Tibial nerve (tissue), 4 donors: ENCODE measurements around the gene EID3. TPM values are rescaled to one million over a fixed set of nuclear protein-coding genes. Genes with fewer than 3 reads are reported as not detected.

Source experiments
- DNase-seq, 2 donors: peaks; one replicate each; pipeline ENCODE4 v3.0.0-alpha.2; 2019; ENCODE audit warnings: low spot score in 2 of 2
- H3K27ac ChIP-seq, 4 donors: fragments of 200-600 bp; sonication (generic) in 3 of 4; one replicate each; pipeline ENCODE4 v1.5.1; 2017 to 2019; ENCODE audit warnings: mild to moderate bottlenecking in 1 of 4
- H3K27me3 ChIP-seq, 2 donors: fragments of 200-600 bp; sonication (generic) in 1 of 2; one replicate each; pipeline versions ENCODE4 v1.5.1 to v1.6.0; 2017 to 2019
- H3K36me3 ChIP-seq, 3 donors: fragments of 200-600 bp; sonication (generic); one replicate each; pipeline ENCODE4 v1.5.1; 2018 to 2019
- H3K4me1 ChIP-seq, 4 donors: fragments of 200-600 bp; sonication (generic) in 3 of 4; one replicate each; pipeline ENCODE4 v1.5.1; 2017 to 2019
- H3K4me3 ChIP-seq, 4 donors: fragments of 200-600 bp; sonication (generic) in 3 of 4; one replicate each; pipeline ENCODE4 v1.5.1; 2017 to 2019; ENCODE audit warnings: mild to moderate bottlenecking in 1 of 4, moderate library complexity in 1 of 4
- H3K9me3 ChIP-seq, 4 donors: fragments of 200-600 bp; sonication (generic) in 3 of 4; one replicate each; pipeline ENCODE4 v1.5.1; 2017 to 2019
- CTCF ChIP-seq, 5 experiments: fragments of 200-600 bp in 3 of 5; fragments of 450-650 bp in 2 of 5; sonication (generic) in 3 of 5; IDR thresholded peaks; one replicate each; pipeline ENCODE4 v1.5.1; 2016 to 2019; ENCODE audit warnings: antibody characterized with exemption in 5 of 5, mild to moderate bottlenecking in 3 of 5, moderate library complexity in 2 of 5
- EP300 ChIP-seq, 2 donors: sonication (generic); formaldehyde crosslinking; IDR thresholded peaks; one replicate each; pipeline ENCODE4 v1.6.1; 2017; ENCODE audit warnings: antibody characterized with exemption in 2 of 2, mild to moderate bottlenecking in 1 of 2
- POLR2A ChIP-seq, 2 donors: fragments of 450-650 bp; IDR thresholded peaks; one replicate each; pipeline ENCODE4 v1.6.1; 2017; ENCODE audit warnings: antibody characterized with exemption in 2 of 2, mild to moderate bottlenecking in 2 of 2, moderate library complexity in 2 of 2
- WGBS, 2 donors: methylation state at CpG; one replicate each; pipeline ENCODE4 v1.1.5; 2018; 5-methylcytosine and 5-hydroxymethylcytosine counted together
- total RNA-seq, 4 donors: library from RNA; depleted of rRNA; stranded (reverse); fragments of >200 nt; gene quantifications; one replicate each; pipeline ENCODE4 v1.1.0, GENCODE V29; 2016

EID3 gene
- total RNA-seq = 10 to 100 TPM in 2 of 4 donors, 1 to 10 TPM in 2; 9.6 to 13.2 (median 10.0) TPM

DNA sequence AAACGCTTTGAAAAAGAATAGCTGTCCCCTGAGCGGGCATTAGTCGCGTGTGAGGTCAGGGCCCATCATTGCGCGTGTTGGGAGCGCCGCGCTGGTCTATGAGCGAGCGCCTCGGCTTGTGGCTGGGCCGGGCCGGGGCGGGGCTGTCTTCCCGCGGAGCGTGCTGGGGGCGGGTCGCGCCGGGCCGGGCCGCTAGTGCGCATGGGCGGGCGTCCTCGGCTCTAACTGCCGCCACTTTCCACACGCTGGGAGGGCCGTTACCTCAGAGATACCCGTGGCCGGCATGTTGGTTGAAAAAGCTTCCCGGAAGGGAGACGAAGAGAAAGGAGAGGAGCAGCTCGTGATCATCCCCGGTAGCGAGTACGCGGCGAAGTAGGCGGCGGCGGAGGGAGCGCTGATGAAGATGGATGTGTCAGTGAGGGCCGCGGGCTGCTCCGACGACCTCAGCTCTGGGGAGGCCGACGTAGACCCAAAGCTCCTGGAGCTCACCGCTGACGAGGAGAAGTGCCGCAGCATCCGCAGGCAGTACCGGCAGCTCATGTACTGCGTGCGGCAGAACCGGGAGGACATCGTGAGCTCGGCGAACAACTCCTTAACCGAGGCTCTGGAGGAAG lies at the start of gene EID3:
TSS of gene EID3 (plus strand) at position 202 of the 614 bp plus-strand sequence. CDS start at position 398, 196 bp downstream.
- TF ChIP-seq EP300 (IDR thresholded peaks at IDR 0.05) (peak in 1 of 2 donors; percentile 59), POLR2A (IDR thresholded peaks at IDR 0.05) (peak in 1 of 2 donors; percentile 43), CTCF (IDR thresholded peaks at IDR 0.05) (no peak)
- H3K27ac ChIP-seq = peak within 1 kb of the TSS; percentile 11 to 73 (median 65)
- peaks cover 0 to 46% (median 16%) of the 10 kb centered on the region in 4 donors for H3K4me1 ChIP-seq
- no peaks in the 10 kb centered on the region for H3K9me3 ChIP-seq
- no peaks in the 10 kb centered on the region for H3K36me3 ChIP-seq
- H3K27me3 ChIP-seq = no peaks in the 10 kb centered on the region
- peak within 1 kb of the TSS; percentile 32 to 53 (median 46) for H3K4me3 ChIP-seq
- peak; percentile 65 to 71 for DNase-seq
- WGBS, 2 donors = 8 to 17% methylated on average over 58 to 61 of the region's 63 CpGs

DNA sequence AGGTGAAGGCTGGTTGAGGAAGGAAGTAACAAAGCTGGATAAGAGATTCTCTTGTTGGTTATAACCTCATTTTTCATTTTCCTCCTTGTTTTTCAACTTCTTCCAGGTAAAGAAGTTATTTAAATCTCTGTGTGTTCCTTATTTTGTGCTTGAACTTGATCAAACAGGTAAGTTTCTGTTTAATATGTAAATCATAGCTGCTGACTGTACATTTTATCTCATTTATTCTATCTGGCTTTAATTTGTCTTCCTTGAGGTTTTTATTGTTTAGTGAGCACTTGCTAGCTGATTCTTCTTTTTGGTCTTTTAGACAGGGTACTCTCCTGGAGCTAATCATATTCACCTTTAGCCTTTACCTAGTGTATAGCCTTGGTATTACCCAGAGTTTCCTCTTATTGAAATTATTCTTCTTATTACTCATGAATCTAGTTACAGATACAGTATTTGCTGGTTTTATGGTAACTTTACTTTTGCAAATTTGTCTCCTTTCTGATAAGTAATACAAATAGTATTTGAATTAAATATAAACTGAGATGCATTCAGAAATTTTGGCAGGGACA lies 45.5 kb upstream of the EID3 start:
- Histone ChIP-seq H3K4me3 (no peak overlapping the region), H3K36me3 (no peaks in the 10 kb centered on the region), H3K4me1 (no peaks in the 10 kb centered on the region), H3K27me3 (no peaks in the 10 kb centered on the region), H3K9me3 (no peaks in the 10 kb centered on the region), H3K27ac (no peak overlapping the region)
- no peak for TF ChIP-seq CTCF (IDR thresholded peaks at IDR 0.05)
- no peak for TF ChIP-seq POLR2A (IDR thresholded peaks at IDR 0.05)
- no peak for TF ChIP-seq EP300 (IDR thresholded peaks at IDR 0.05)
- no peak for DNase-seq

GRCh38 chr12:104258476-104259067 lies 45.0 kb upstream of the EID3 start:
- Histone ChIP-seq H3K9me3 (no peaks in the 10 kb centered on the region), H3K4me3 (no peak overlapping the region), H3K4me1 (no peaks in the 10 kb centered on the region), H3K27me3 (no peaks in the 10 kb centered on the region), H3K36me3 (no peaks in the 10 kb centered on the region), H3K27ac (no peak overlapping the region)
- DNase-seq = no peak
- WGBS, 2 donors = 85 to 86% methylated on average over 2 of the region's 2 CpGs
- TF ChIP-seq POLR2A (IDR thresholded peaks at IDR 0.05) = no peak
- TF ChIP-seq CTCF (IDR thresholded peaks at IDR 0.05) = no peak
- no peak for TF ChIP-seq EP300 (IDR thresholded peaks at IDR 0.05)

DNA sequence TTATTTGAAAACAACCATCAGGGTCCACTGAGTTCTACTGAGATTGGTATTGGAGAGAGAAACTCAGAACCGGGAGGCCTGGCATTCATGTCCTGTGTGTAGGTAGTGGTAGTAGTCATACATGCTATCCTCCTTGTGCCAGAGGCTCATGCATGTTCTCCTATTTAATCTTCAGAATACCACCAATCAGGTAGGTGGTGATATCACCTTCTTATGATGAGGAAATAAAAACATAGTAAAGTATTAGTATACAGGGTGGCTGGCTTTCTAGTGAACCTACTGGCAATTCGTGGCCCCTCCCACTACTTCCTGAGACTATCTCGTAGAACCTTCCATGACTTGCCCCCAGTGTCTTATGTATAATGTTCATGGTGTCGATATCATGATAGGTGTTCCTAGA lies 40.5 kb upstream of the EID3 start:
- 77 to 78% methylated on average over 4 of the region's 4 CpGs for WGBS, 2 donors
- H3K9me3 ChIP-seq = no peaks in the 10 kb centered on the region
- DNase-seq = no peak
- TF ChIP-seq POLR2A (IDR thresholded peaks at IDR 0.05) (no peak), CTCF (IDR thresholded peaks at IDR 0.05) (no peak), EP300 (IDR thresholded peaks at IDR 0.05) (no peak)
- no peaks in the 10 kb centered on the region for H3K4me1 ChIP-seq
- H3K36me3 ChIP-seq = no peaks in the 10 kb centered on the region
- H3K27ac ChIP-seq = no peak overlapping the region
- H3K27me3 ChIP-seq = no peaks in the 10 kb centered on the region
- no peak overlapping the region for H3K4me3 ChIP-seq
